OCI-LY7 (cell line): Measurements from ENCODE around the gene BACH2.

Experiments
- EZH2phosphoT487 ChIP-seq: fragments of 200-600 bp; sonication (generic); IDR thresholded peaks from 2 replicates; pipeline ENCODE4 v1.6.1; 2018; ENCODE audit warnings: low read depth, borderline replicate concordance, mild to moderate bottlenecking, mixed run types, antibody characterized with exemption, low read length, moderate library complexity, mixed read lengths
- TF ChIP-seq, protein P1 (sequence below): fragments of 200-600 bp; sonication (generic); conservative IDR thresholded peaks from 2 replicates; pipeline ENCODE4 v1.5.1; 2014; ENCODE audit warnings: mild to moderate bottlenecking, antibody characterized with exemption, low read length, moderate library complexity, mixed read lengths

DNA sequence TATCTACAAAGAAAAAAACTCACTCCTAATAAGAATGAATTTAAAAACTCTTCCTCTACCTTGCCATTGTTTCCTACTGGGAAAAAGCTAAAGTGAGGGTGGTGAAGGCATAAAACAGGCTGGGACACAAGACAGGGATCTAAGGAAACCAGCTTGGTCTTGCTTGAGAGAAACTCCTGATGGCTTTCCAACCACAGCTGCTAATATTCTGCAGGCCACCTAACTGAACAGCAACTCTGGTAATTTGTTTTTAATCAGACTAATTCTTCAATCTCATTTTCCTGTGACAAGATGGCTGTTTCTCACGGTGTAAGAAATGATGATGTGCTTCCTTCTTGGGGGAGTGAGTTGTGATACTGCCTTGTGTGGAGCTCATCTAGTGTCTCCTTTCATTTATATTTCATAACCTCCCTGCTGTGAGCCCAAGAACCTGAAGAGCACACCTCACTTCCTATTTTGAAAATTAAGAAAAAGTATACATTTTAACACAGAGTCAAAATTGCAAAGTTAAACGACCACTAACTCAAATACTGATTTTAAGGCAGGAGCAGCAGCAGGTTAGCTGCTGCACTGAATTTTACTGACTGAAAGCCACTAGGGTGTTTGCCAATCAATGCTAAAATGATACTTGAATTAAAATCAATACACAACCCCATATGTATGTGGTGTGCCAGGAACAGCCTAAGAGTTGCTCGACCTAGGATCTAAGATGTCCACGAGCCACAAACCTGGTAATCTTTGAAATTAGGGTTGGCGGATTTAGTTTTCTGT, 58.0 kb downstream of the BACH2 start:
- no peak for TF ChIP-seq EZH2phosphoT487
- TF ChIP-seq, protein P1, sequence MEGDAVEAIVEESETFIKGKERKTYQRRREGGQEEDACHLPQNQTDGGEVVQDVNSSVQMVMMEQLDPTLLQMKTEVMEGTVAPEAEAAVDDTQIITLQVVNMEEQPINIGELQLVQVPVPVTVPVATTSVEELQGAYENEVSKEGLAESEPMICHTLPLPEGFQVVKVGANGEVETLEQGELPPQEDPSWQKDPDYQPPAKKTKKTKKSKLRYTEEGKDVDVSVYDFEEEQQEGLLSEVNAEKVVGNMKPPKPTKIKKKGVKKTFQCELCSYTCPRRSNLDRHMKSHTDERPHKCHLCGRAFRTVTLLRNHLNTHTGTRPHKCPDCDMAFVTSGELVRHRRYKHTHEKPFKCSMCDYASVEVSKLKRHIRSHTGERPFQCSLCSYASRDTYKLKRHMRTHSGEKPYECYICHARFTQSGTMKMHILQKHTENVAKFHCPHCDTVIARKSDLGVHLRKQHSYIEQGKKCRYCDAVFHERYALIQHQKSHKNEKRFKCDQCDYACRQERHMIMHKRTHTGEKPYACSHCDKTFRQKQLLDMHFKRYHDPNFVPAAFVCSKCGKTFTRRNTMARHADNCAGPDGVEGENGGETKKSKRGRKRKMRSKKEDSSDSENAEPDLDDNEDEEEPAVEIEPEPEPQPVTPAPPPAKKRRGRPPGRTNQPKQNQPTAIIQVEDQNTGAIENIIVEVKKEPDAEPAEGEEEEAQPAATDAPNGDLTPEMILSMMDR: no peak
